B cell (primary cell): ENCODE measurements around the gene XPO1.

Experiments used
- EZH2 ChIP-seq: IDR thresholded peaks from 2 replicates; pipeline ENCODE4 v1.6.1; 2012; ENCODE audit warnings: borderline replicate concordance, low read depth, mild to moderate bottlenecking, moderate library complexity, low read length; ENCODE audit not compliant: insufficient read depth, poor library complexity, severe bottlenecking
- TF ChIP-seq, protein P1 (sequence below): fragments of 200-600 bp; IDR thresholded peaks from one replicate; pipeline ENCODE4 v1.8.0; 2022; ENCODE audit warnings: antibody characterized with exemption, mild to moderate bottlenecking

- TF ChIP-seq, protein P1, sequence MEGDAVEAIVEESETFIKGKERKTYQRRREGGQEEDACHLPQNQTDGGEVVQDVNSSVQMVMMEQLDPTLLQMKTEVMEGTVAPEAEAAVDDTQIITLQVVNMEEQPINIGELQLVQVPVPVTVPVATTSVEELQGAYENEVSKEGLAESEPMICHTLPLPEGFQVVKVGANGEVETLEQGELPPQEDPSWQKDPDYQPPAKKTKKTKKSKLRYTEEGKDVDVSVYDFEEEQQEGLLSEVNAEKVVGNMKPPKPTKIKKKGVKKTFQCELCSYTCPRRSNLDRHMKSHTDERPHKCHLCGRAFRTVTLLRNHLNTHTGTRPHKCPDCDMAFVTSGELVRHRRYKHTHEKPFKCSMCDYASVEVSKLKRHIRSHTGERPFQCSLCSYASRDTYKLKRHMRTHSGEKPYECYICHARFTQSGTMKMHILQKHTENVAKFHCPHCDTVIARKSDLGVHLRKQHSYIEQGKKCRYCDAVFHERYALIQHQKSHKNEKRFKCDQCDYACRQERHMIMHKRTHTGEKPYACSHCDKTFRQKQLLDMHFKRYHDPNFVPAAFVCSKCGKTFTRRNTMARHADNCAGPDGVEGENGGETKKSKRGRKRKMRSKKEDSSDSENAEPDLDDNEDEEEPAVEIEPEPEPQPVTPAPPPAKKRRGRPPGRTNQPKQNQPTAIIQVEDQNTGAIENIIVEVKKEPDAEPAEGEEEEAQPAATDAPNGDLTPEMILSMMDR = no peak
- no peak for TF ChIP-seq EZH2
Observed at GRCh38 chr2:61456070-61456745, 81.9 kb downstream of the XPO1 start.
